GM18907 (cell line): ENCODE results near the gene TAMALIN.
A peak's percentile ranks its signal among the peaks of the same experiment; 100 is the strongest.
"Not testable (repeated sequence)": the region's sequence is repeated elsewhere in the genome, so short reads cannot be mapped to it uniquely, and the experiment has no call there.

Source experiments
- ATAC-seq: cut with Tn5 transposase; IDR thresholded peaks from one replicate; pipeline ENCODE4 v1.9.1; 2021; ENCODE audit warnings: mild to moderate bottlenecking, moderate library complexity; ENCODE audit not compliant: unreplicated experiment

The TAMALIN gene

GRCh38 chr12:52006726-52007157 is at the start of gene TAMALIN:
Gene TAMALIN (plus strand): TSS chr12:52006946. CDS start chr12:52007020, 74 bp downstream.
- no peak for ATAC-seq

GRCh38 chr12:51958542-51958941 is 48.2 kb upstream of the TAMALIN start:
- ATAC-seq, result no peak

- ATAC-seq, result no peak
Measured at GRCh38 chr12:51959211-51959610, 47.5 kb upstream of the TAMALIN start.

GRCh38 chr12:51959921-51960320 is 46.8 kb upstream of the TAMALIN start:
- ATAC-seq, result no peak

GRCh38 chr12:51960488-51960887 is 46.3 kb upstream of the TAMALIN start:
- ATAC-seq, result no peak

GRCh38 chr12:51960890-51961289 is 45.9 kb upstream of the TAMALIN start:
- no peak for ATAC-seq

GRCh38 chr12:51961834-51962233 is 44.9 kb upstream of the TAMALIN start:
- ATAC-seq, result no peak

- ATAC-seq, result no peak
Measured at GRCh38 chr12:51962737-51963136, 44.0 kb upstream of the TAMALIN start.

GRCh38 chr12:51963477-51963876 is 43.3 kb upstream of the TAMALIN start:
- ATAC-seq, result no peak

- ATAC-seq, result no peak
Measured at GRCh38 chr12:51969643-51970042, 37.1 kb upstream of the TAMALIN start.

- ATAC-seq, result peak; percentile 89
Measured at GRCh38 chr12:51970904-51971646, 35.7 kb upstream of the TAMALIN start.

- peak; percentile 36 for ATAC-seq
Measured at GRCh38 chr12:51971679-51972421, 34.9 kb upstream of the TAMALIN start.

- ATAC-seq, result no peak
Measured at GRCh38 chr12:51972422-51972812, 34.3 kb upstream of the TAMALIN start.

- ATAC-seq, result no peak
Measured at GRCh38 chr12:51972849-51973273, 33.9 kb upstream of the TAMALIN start.

GRCh38 chr12:51973560-51973959 is 33.2 kb upstream of the TAMALIN start:
- ATAC-seq, result no peak

GRCh38 chr12:51974646-51975045 is 32.1 kb upstream of the TAMALIN start:
- ATAC-seq, result no peak

- ATAC-seq, result no peak
Measured at GRCh38 chr12:51975196-51975595, 31.6 kb upstream of the TAMALIN start.

- no peak for ATAC-seq
Measured at GRCh38 chr12:51976376-51977160, 30.2 kb upstream of the TAMALIN start.

- ATAC-seq, result no peak
Measured at GRCh38 chr12:51977320-51977753, 29.4 kb upstream of the TAMALIN start.

GRCh38 chr12:51979306-51979705 is 27.4 kb upstream of the TAMALIN start:
- ATAC-seq, result not testable (repeated sequence)

- peak; percentile 80 for ATAC-seq
Measured at GRCh38 chr12:51980051-51980808, 26.5 kb upstream of the TAMALIN start.
